OCI-LY7 (cell line): ENCODE measurements around the gene RAB6A. TPM values are rescaled to one million over a fixed set of nuclear protein-coding genes. Genes with fewer than 3 reads are reported as not detected.
A peak's percentile ranks its signal among the peaks of the same experiment; 100 is the strongest.

ENCODE experiments used
- BruUV-seq: library from RNA; stranded (reverse); fragments of 400-500 nt; replicated peaks from 2 replicates; lab custom pipeline; 2021; lab: Mats Ljungman, UMichigan
- CTCF ChIA-PET: fragments of 300-600 bp; sonication (Branson Sonifier 250); formaldehyde crosslinking; loops from one replicate; lab custom pipeline; 2022; ENCODE audit warnings: antibody characterized with exemption; ENCODE audit not compliant: unreplicated experiment; lab: Charles Lee
- POLR2A ChIA-PET: fragments of 300-600 bp; sonication (Branson Sonifier 250); formaldehyde crosslinking; loops from one replicate; lab custom pipeline; 2022; ENCODE audit warnings: antibody characterized with exemption; lab: Charles Lee
- DNase-seq: peaks from one replicate; pipeline ENCODE4 v3.0.0-alpha.2; 2015; ENCODE audit warnings: low spot score
- H2AFZ ChIP-seq: fragments of 200-600 bp; sonication (generic), shearing (Covaris generic); 2 replicates; pipeline ENCODE4 v1.6.1; 2014; ENCODE audit warnings: mild to moderate bottlenecking, antibody characterized with exemption, low read length, moderate library complexity
- H3K27ac ChIP-seq: fragments of 200-600 bp; sonication (generic); 2 replicates; pipeline ENCODE4 v1.5.1; 2014; ENCODE audit warnings: mixed run types, low read depth, mild to moderate bottlenecking, moderate library complexity, low read length, inconsistent platforms; ENCODE audit not compliant: poor library complexity, severe bottlenecking
- H3K36me3 ChIP-seq: fragments of 200-600 bp; sonication (generic); 2 replicates; pipeline ENCODE4 v1.6.1; 2014; ENCODE audit warnings: mild to moderate bottlenecking, antibody characterized with exemption, low read length, moderate library complexity, mixed read lengths; ENCODE audit not compliant: insufficient read depth
- H3K4me1 ChIP-seq: fragments of 200-600 bp; sonication (generic); 2 replicates; pipeline ENCODE4 v1.5.1; 2014; ENCODE audit warnings: mild to moderate bottlenecking, low read length; ENCODE audit not compliant: insufficient read depth, poor library complexity, severe bottlenecking
- H3K4me2 ChIP-seq: fragments of 200-600 bp; sonication (generic); 2 replicates; pipeline ENCODE4 v1.6.1; 2014; ENCODE audit warnings: mild to moderate bottlenecking, low read length
- H3K4me3 ChIP-seq: fragments of 200-600 bp; sonication (generic); 2 replicates; pipeline ENCODE4 v1.5.1; 2014; ENCODE audit warnings: mild to moderate bottlenecking, low read depth, low read length; ENCODE audit not compliant: poor library complexity, severe bottlenecking
- H3K79me2 ChIP-seq: fragments of 200-600 bp; sonication (generic); 2 replicates; pipeline ENCODE4 v1.6.1; 2016; ENCODE audit warnings: low read depth, mild to moderate bottlenecking, low read length, moderate library complexity, mixed read lengths; ENCODE audit not compliant: insufficient read depth
- H3K9me2 ChIP-seq: fragments of 200-600 bp; sonication (generic); 2 replicates; pipeline ENCODE4 v1.6.1; 2016; ENCODE audit warnings: mild to moderate bottlenecking, low read length, mixed read lengths; ENCODE audit not compliant: insufficient read depth
- H3K9me3 ChIP-seq: fragments of 200-600 bp; sonication (generic); 2 replicates; pipeline ENCODE4 v1.6.1; 2014; ENCODE audit warnings: mild to moderate bottlenecking, mixed run types, low read length, mixed read lengths
- H4K20me1 ChIP-seq: fragments of 200-600 bp; sonication (generic); 2 replicates; pipeline ENCODE4 v1.6.1; 2014; ENCODE audit warnings: mild to moderate bottlenecking, antibody characterized with exemption, low read length, moderate library complexity, mixed read lengths; ENCODE audit not compliant: insufficient read depth
- CTCF ChIP-seq: fragments of 200-600 bp; sonication (generic); conservative IDR thresholded peaks from 2 replicates; pipeline ENCODE4 v1.5.1; 2014; ENCODE audit warnings: mild to moderate bottlenecking, antibody characterized with exemption, low read length, moderate library complexity, mixed read lengths
- EZH2phosphoT487 ChIP-seq: fragments of 200-600 bp; sonication (generic); IDR thresholded peaks from 2 replicates; pipeline ENCODE4 v1.6.1; 2018; ENCODE audit warnings: low read depth, borderline replicate concordance, mild to moderate bottlenecking, mixed run types, antibody characterized with exemption, low read length, moderate library complexity, mixed read lengths
- intact Hi-C: fragments of 100-400 bp; cut with micrococcal nuclease; formaldehyde crosslinking; loops from one replicate; pipeline ENCODE4 v1.10.0; 2022; ENCODE audit not compliant: unreplicated experiment
- total RNA-seq, 2 experiments: library from RNA; depleted of rRNA in 1 of 2; stranded (reverse); fragments of >200 nt in 1 of 2; shearing (Covaris generic) in 1 of 2; gene quantifications; 2 replicates each; pipeline ENCODE4 v1.2.3, GENCODE V29; 2014 to 2022

Gene RAB6A
- total RNA-seq, 2 experiments from 2014 or later: 46.5 to 72.9 TPM

GRCh38 chr11:73717136-73717535 lies 43.7 kb downstream of the RAB6A start:
- no peaks in the 10 kb centered on the region for H4K20me1 ChIP-seq
- no peak overlapping the region for H3K27ac ChIP-seq
- H3K4me2 ChIP-seq: no peak overlapping the region
- no peaks in the 10 kb centered on the region; the same call in 1 of the 2 replicates for H3K9me3 ChIP-seq
- no TSS peak for BruUV-seq
- ChIA-PET POLR2A (interaction anchor here (0.6 kb wide), 1 partner anchor 462 kb away, joined by 6 read pairs; no protein-coding TSS in a partner anchor), CTCF (no interaction called here)
- TF ChIP-seq CTCF: no peak
- no peak for TF ChIP-seq EZH2phosphoT487
- H3K36me3 ChIP-seq: peaks cover 33% of the 10 kb centered on the region
- no peak overlapping the region for H2AFZ ChIP-seq
- H3K4me1 ChIP-seq: peaks cover 9% of the 10 kb centered on the region
- intact Hi-C loops: no loop called here
- H3K4me3 ChIP-seq: no peak overlapping the region
- H3K9me2 ChIP-seq: no peaks in the 10 kb centered on the region
- H3K79me2 ChIP-seq: no peaks in the 10 kb centered on the region
- no peak for DNase-seq

GRCh38 chr11:73716153-73717056 lies 44.5 kb downstream of the RAB6A start:
- no TSS peak for BruUV-seq
- Histone ChIP-seq H3K4me1 (peaks cover 9% of the 10 kb centered on the region), H3K79me2 (no peaks in the 10 kb centered on the region), H2AFZ (no peak overlapping the region), H3K27ac (no peak overlapping the region), H3K4me2 (no peak overlapping the region), H3K36me3 (peaks cover 35% of the 10 kb centered on the region), H4K20me1 (no peaks in the 10 kb centered on the region), H3K9me2 (no peaks in the 10 kb centered on the region), H3K4me3 (no peak overlapping the region), H3K9me3 (no peaks in the 10 kb centered on the region; the same call in 1 of the 2 replicates)
- ChIA-PET CTCF (no interaction called here), POLR2A (interaction anchor here (0.5 kb wide), 1 partner anchor 194 kb away, joined by 3 read pairs; no protein-coding TSS in a partner anchor)
- peak; percentile 11 for DNase-seq
- no peak for TF ChIP-seq CTCF
- intact Hi-C loops: no loop called here

- Histone ChIP-seq H3K9me3 (no peaks in the 10 kb centered on the region), H3K4me1 (peaks cover 9% of the 10 kb centered on the region), H3K27ac (no peak overlapping the region), H3K9me2 (no peaks in the 10 kb centered on the region), H3K4me2 (no peak overlapping the region), H3K79me2 (no peaks in the 10 kb centered on the region), H2AFZ (no peak overlapping the region), H4K20me1 (no peaks in the 10 kb centered on the region), H3K4me3 (no peak overlapping the region), H3K36me3 (peaks cover 38% of the 10 kb centered on the region)
- intact Hi-C loops: no loop called here
- no peak for TF ChIP-seq EZH2phosphoT487
- TF ChIP-seq CTCF: no peak
- POLR2A ChIA-PET: interaction anchor here (0.5 to 0.6 kb wide), 2 partner anchors 23 to 195 kb away, joined by 3 to 4 read pairs; no protein-coding TSS in a partner anchor
- DNase-seq: no peak
- BruUV-seq: no TSS peak
- CTCF ChIA-PET: no interaction called here
Measured at GRCh38 chr11:73715541-73715940, 45.3 kb downstream of the RAB6A start.
